Kidney epithelial cell (primary cell): ENCODE results near the gene ZNF407. TPM values are rescaled to one million over a fixed set of nuclear protein-coding genes. Genes with fewer than 3 reads are reported as not detected.
A peak's percentile ranks its signal among the peaks of the same experiment; 100 is the strongest.

Source experiments
- DNase-seq: peaks from one replicate; pipeline ENCODE4 v3.0.0-alpha.2; 2010; ENCODE audit warnings: low read depth
- H3K27me3 ChIP-seq: 2 replicates; pipeline ENCODE4 v1.6.0; 2011; ENCODE audit warnings: low read length; ENCODE audit not compliant: control insufficient read depth, insufficient read depth
- H3K36me3 ChIP-seq: 2 replicates; pipeline ENCODE4 v1.5.1; 2011; ENCODE audit warnings: low read length; ENCODE audit not compliant: control insufficient read depth, insufficient read depth
- H3K4me3 ChIP-seq: 2 replicates; pipeline ENCODE4 v1.5.1; 2011; ENCODE audit warnings: low read depth, mild to moderate bottlenecking, control low read depth, low read length
- CTCF ChIP-seq: IDR thresholded peaks from 2 replicates; pipeline ENCODE4 v1.5.1; 2011; ENCODE audit warnings: mild to moderate bottlenecking, moderate library complexity, low read length, control low read depth, inconsistent platforms; ENCODE audit not compliant: insufficient read depth, poor library complexity, severe bottlenecking
- total RNA-seq: library from RNA; depleted of rRNA; stranded (reverse); fragments of >200 nt; gene quantifications from 2 replicates; pipeline ENCODE4 v1.2.3, GENCODE V29; 2015

ZNF407 gene
- total RNA-seq, 1 donor from 2014 or later = 8.2 TPM

GRCh38 chr18:74577019-74577418 lies 20.7 kb upstream of the ZNF407 start:
- DNase-seq = peak; percentile 43
- no peak for TF ChIP-seq CTCF

GRCh38 chr18:74579496-74580065 lies 18.1 kb upstream of the ZNF407 start:
- Histone ChIP-seq H3K36me3 (no peaks in the 10 kb centered on the region), H3K4me3 (no peak overlapping the region), H3K27me3 (no peaks in the 10 kb centered on the region)
- no peak for TF ChIP-seq CTCF
- DNase-seq = no peak

More at GRCh38 chr18:74577019-74577418, 20.7 kb upstream of the ZNF407 start:
- Histone ChIP-seq H3K27me3 (no peaks in the 10 kb centered on the region), H3K36me3 (no peaks in the 10 kb centered on the region), H3K4me3 (no peak overlapping the region)

GRCh38 chr18:74582642-74583041 lies 15.0 kb upstream of the ZNF407 start:
- Histone ChIP-seq H3K36me3 (no peaks in the 10 kb centered on the region), H3K4me3 (no peak overlapping the region), H3K27me3 (no peaks in the 10 kb centered on the region)
- no peak for DNase-seq
- no peak for TF ChIP-seq CTCF

- no peak for TF ChIP-seq CTCF
- Histone ChIP-seq H3K4me3 (no peak overlapping the region), H3K27me3 (no peaks in the 10 kb centered on the region)
These were observed 10.2 kb upstream of the ZNF407 start for GRCh38 chr18:74587441-74587840.

GRCh38 chr18:74589021-74589420 lies 8.6 kb upstream of the ZNF407 start:
- DNase-seq = no peak

More at GRCh38 chr18:74587441-74587840, 10.2 kb upstream of the ZNF407 start:
- no peaks in the 10 kb centered on the region for H3K36me3 ChIP-seq
- no peak for DNase-seq

More at GRCh38 chr18:74589021-74589420, 8.6 kb upstream of the ZNF407 start:
- Histone ChIP-seq H3K4me3 (no peak overlapping the region), H3K27me3 (no peaks in the 10 kb centered on the region), H3K36me3 (no peaks in the 10 kb centered on the region)
- no peak for TF ChIP-seq CTCF
